GM23248 (cell line): Measurements from ENCODE around the gene OLFM4. TPM values are rescaled to one million over a fixed set of nuclear protein-coding genes. Genes with fewer than 3 reads are reported as not detected.

Source experiments
- DNase-seq: peaks from one replicate; pipeline ENCODE4 v3.0.0-alpha.2; 2015
- H2AFZ ChIP-seq: fragments of 200-600 bp; sonication (generic); 2 replicates; pipeline ENCODE4 v1.6.1; 2016; ENCODE audit warnings: antibody characterized with exemption
- H3F3A ChIP-seq: fragments of 200-600 bp; sonication (generic); 2 replicates; pipeline ENCODE4 v1.6.1; 2016; ENCODE audit warnings: mild to moderate bottlenecking, antibody characterized with exemption, mixed run types; ENCODE audit not compliant: insufficient read depth
- H3K27ac ChIP-seq: fragments of 200-600 bp; sonication (generic); 2 replicates; pipeline ENCODE4 v1.5.1; 2016; ENCODE audit warnings: mild to moderate bottlenecking
- H3K27me3 ChIP-seq: fragments of 200-600 bp; sonication (generic); replicated peaks from 2 replicates; pipeline ENCODE4 v1.6.1; 2016; ENCODE audit warnings: mild to moderate bottlenecking; ENCODE audit not compliant: insufficient read depth
- H3K36me3 ChIP-seq: fragments of 200-600 bp; sonication (generic); 2 replicates; pipeline ENCODE4 v1.6.1; 2016; ENCODE audit warnings: low read depth, mild to moderate bottlenecking
- H3K4me1 ChIP-seq: fragments of 200-600 bp; sonication (generic); 2 replicates; pipeline ENCODE4 v1.6.1; 2016; ENCODE audit warnings: mild to moderate bottlenecking; ENCODE audit not compliant: insufficient read depth
- H3K4me2 ChIP-seq: fragments of 200-600 bp; sonication (generic); one replicate; pipeline ENCODE4 v1.6.1; 2016; ENCODE audit warnings: mild to moderate bottlenecking; ENCODE audit not compliant: unreplicated experiment
- H3K4me3 ChIP-seq: fragments of 200-600 bp; sonication (generic); 2 replicates; pipeline ENCODE4 v1.5.1; 2016; ENCODE audit warnings: mild to moderate bottlenecking
- H3K79me2 ChIP-seq: fragments of 200-600 bp; sonication (generic); 2 replicates; pipeline ENCODE4 v1.6.1; 2016; ENCODE audit warnings: mild to moderate bottlenecking; ENCODE audit not compliant: insufficient read depth
- H3K9ac ChIP-seq: fragments of 200-600 bp; sonication (generic); 2 replicates; pipeline ENCODE4 v1.6.1; 2016; ENCODE audit warnings: mild to moderate bottlenecking
- H3K9me2 ChIP-seq: fragments of 200-600 bp; sonication (generic); 2 replicates; pipeline ENCODE4 v1.6.1; 2016; ENCODE audit warnings: mixed run types, mild to moderate bottlenecking, moderate library complexity; ENCODE audit not compliant: insufficient read depth
- H3K9me3 ChIP-seq: fragments of 200-600 bp; sonication (generic); one replicate; pipeline ENCODE4 v1.6.1; 2017; ENCODE audit warnings: low read depth
- H4K20me1 ChIP-seq: fragments of 200-600 bp; sonication (generic); 2 replicates; pipeline ENCODE4 v1.6.0; 2016; ENCODE audit not compliant: insufficient read depth
- EZH2 ChIP-seq: fragments of 200-600 bp; sonication (generic); IDR thresholded peaks from 2 replicates; pipeline ENCODE4 v1.6.1; 2018; ENCODE audit warnings: antibody characterized with exemption, mild to moderate bottlenecking; ENCODE audit not compliant: insufficient read depth, poor library complexity, severe bottlenecking
- EZH2phosphoT487 ChIP-seq: fragments of 200-600 bp; sonication (generic); IDR thresholded peaks from 2 replicates; pipeline ENCODE4 v1.6.1; 2018; ENCODE audit warnings: antibody characterized with exemption, moderate library complexity, mild to moderate bottlenecking, low read depth; ENCODE audit not compliant: insufficient read depth
- WGBS, 2 experiments: methylation state at CpG; one replicate each; pipeline ENCODE4 v1.1.6; 2015 to 2017; ENCODE audit warnings: low lambda C conversion rate in 2 of 2, low coverage in 1 of 2; ENCODE audit errors: missing lambda C conversion rate in 2 of 2; 5-methylcytosine and 5-hydroxymethylcytosine counted together
- in situ Hi-C: fragments of 300-500 bp; cut with MboI; formaldehyde crosslinking; loops from 2 replicates; pipeline ENCODE4 v1.15.0; 2020
- polyA plus RNA-seq: library from polyadenylated mRNA; unstranded; fragments of >200 nt; fragmentation: Nextera tagmentation; extraction: Ambion mirVana; gene quantifications from 2 replicates; pipeline ENCODE4 v1.2.1, GENCODE V29; 2016
- total RNA-seq: library from RNA; depleted of rRNA; stranded (reverse); fragments of >200 nt; shearing (Covaris generic); gene quantifications from 2 replicates; pipeline ENCODE4 v1.2.3, GENCODE V29; 2014

The OLFM4 gene
- total and polyA plus RNA-seq, 2 experiments from 2014 or later, result not detected

DNA sequence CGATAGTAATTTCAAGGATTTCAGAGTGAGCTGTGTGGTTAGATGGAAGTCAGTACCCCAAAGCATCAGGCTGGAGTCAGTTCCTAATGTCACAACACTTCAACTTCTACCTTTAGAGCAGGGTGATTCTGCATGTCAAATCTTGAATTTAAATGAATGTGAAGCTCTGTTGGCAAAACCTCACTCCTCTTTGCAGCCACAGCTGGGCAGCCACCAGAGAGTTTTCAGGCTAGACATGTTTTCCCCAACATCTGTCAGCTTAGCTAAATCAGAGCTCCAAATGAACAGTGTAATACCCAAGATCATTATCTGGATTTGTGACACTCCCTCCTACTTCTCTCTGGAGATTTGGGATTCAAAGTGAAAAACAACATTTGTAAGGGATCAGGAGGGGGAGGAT lies 33.7 kb upstream of the OLFM4 start:
- H3K27me3 ChIP-seq, result no peaks in the 10 kb centered on the region
- no peaks in the 10 kb centered on the region for H3K9me3 ChIP-seq
- H3K27ac ChIP-seq, result no peak overlapping the region
- H3K4me1 ChIP-seq, result no peaks in the 10 kb centered on the region
- H3K36me3 ChIP-seq, result no peaks in the 10 kb centered on the region
- in situ Hi-C loops, result no loop called here
- H3K9me2 ChIP-seq, result no peaks in the 10 kb centered on the region
- H2AFZ ChIP-seq, result no peak overlapping the region
- DNase-seq, result no peak
- no peaks in the 10 kb centered on the region for H3F3A ChIP-seq
- H3K79me2 ChIP-seq, result no peaks in the 10 kb centered on the region
- H3K4me3 ChIP-seq, result no peak overlapping the region
- TF ChIP-seq EZH2phosphoT487 (no peak), EZH2 (no peak)
- no peaks in the 10 kb centered on the region for H4K20me1 ChIP-seq
- 40 to 44% methylated on average over 1 of the region's 1 CpG for WGBS, 2 experiments
- no peak overlapping the region for H3K4me2 ChIP-seq
- H3K9ac ChIP-seq, result no peak overlapping the region

DNA sequence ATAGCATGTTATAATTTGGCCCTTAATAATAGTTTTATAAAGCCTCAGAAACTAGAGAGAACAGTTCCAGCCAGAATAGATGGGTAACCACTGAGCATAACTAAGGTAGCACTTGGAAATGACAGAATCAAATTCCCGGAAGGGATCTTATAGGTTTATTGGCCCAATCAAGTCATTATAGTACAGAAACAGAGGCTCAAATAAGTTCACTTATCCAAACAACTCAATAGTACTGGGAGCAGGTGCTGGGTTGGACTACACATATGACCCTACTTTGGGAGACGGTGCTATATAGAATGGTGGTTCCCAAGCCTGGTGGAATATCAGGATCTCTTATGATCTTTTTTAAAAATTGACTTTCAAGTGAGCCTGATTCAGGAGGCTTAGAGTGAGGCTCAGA lies 32.7 kb upstream of the OLFM4 start:
- Histone ChIP-seq H3K4me2 (no peak overlapping the region), H4K20me1 (no peaks in the 10 kb centered on the region), H3K27ac (no peak overlapping the region), H2AFZ (no peak overlapping the region), H3K4me1 (no peaks in the 10 kb centered on the region), H3K9me2 (no peaks in the 10 kb centered on the region), H3K4me3 (no peak overlapping the region), H3K79me2 (no peaks in the 10 kb centered on the region), H3K27me3 (no peaks in the 10 kb centered on the region), H3K36me3 (no peaks in the 10 kb centered on the region), H3K9me3 (no peaks in the 10 kb centered on the region), H3F3A (no peaks in the 10 kb centered on the region), H3K9ac (no peak overlapping the region)
- DNase-seq, result no peak
- WGBS, 2 experiments, result 15 to 20% methylated on average over 2 of the region's 2 CpGs
- no peak for TF ChIP-seq EZH2
- no peak for TF ChIP-seq EZH2phosphoT487
- in situ Hi-C loops, result no loop called here

DNA sequence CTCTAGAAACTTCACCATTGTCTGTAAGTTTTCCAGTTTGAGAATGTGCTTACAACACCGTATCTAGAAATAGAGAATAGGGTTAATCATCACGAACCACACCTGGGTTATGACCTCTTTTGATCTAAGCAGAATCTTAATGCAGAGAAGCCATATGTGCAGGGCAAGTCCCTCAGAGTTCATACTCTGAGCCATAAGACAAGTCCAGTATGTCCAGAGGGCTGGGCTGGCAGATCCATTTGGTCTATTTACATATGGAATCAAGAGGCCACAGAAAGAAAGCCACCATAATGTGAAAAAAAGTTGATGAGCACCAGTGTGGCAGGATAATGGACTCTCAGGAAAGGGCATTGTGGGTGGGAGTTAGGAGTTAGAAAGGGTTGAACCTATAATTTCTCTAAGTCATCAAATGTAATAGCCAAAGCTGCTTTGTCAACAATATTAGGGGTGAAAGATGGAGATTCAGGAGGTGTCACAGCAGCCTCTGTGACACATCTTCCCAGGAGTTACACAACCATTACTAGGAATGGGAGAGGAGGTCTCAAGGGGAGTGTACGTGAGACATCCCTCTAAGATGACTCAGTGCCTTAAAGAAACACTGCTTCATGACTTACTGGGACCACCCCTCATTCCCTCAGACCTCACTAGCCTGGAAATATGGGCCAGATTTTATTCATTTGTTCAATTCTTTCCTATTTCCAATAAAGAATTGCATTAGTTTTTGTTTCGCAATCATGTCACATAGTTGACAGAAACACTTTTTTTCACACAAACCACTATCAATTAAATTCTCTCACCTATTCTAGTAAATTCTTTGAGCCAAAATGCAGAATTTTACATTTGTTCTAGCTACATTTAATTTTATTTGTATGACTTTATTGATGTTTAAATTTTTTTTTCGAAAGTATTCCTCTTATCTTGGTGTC lies 30.4 kb upstream of the OLFM4 start:
- Histone ChIP-seq H4K20me1 (no peaks in the 10 kb centered on the region), H3K9ac (no peak overlapping the region), H3K27ac (no peak overlapping the region), H3K9me2 (no peaks in the 10 kb centered on the region), H3K4me3 (no peak overlapping the region), H3K79me2 (no peaks in the 10 kb centered on the region), H3K4me2 (no peak overlapping the region), H3K36me3 (no peaks in the 10 kb centered on the region), H2AFZ (no peak overlapping the region), H3F3A (no peaks in the 10 kb centered on the region), H3K9me3 (no peaks in the 10 kb centered on the region), H3K4me1 (no peaks in the 10 kb centered on the region), H3K27me3 (no peaks in the 10 kb centered on the region)
- 28 to 29% methylated on average over 5 of the region's 5 CpGs for WGBS, 2 experiments
- TF ChIP-seq EZH2phosphoT487 (no peak), EZH2 (no peak)
- in situ Hi-C loops, result no loop called here
- DNase-seq, result no peak

GRCh38 chr13:52999093-52999696 lies 29.4 kb upstream of the OLFM4 start:
- Histone ChIP-seq H3K4me3 (no peak overlapping the region), H3K79me2 (no peaks in the 10 kb centered on the region), H3K27me3 (no peaks in the 10 kb centered on the region), H3K27ac (no peak overlapping the region), H3K9me3 (no peaks in the 10 kb centered on the region), H3K9me2 (no peaks in the 10 kb centered on the region), H4K20me1 (no peaks in the 10 kb centered on the region), H3K4me1 (no peaks in the 10 kb centered on the region), H3K36me3 (no peaks in the 10 kb centered on the region), H2AFZ (no peak overlapping the region), H3F3A (no peaks in the 10 kb centered on the region), H3K9ac (no peak overlapping the region), H3K4me2 (no peak overlapping the region)
- TF ChIP-seq EZH2phosphoT487 (no peak), EZH2 (no peak)
- 22 to 32% methylated on average over 4 of the region's 4 CpGs for WGBS, 2 experiments
- in situ Hi-C loops, result no loop called here
- DNase-seq, result no peak
